Upper lobe of left lung (tissue), 4 donors: ENCODE data around the gene PIP4K2B.

ENCODE experiments used
- CTCF ChIP-seq, 6 experiments: fragments of 450-650 bp in 4 of 6; fragments of 200-600 bp in 2 of 6; sonication (generic) in 2 of 6; IDR thresholded peaks; one replicate each; pipeline ENCODE4 v1.5.1; 2016 to 2019; ENCODE audit warnings: antibody characterized with exemption in 6 of 6
- POLR2A ChIP-seq, 4 donors: fragments of 450-650 bp; IDR thresholded peaks; one replicate each; pipeline ENCODE4 v1.5.1; 2016 to 2017; ENCODE audit warnings: antibody characterized with exemption in 4 of 4, mild to moderate bottlenecking in 2 of 4

GRCh38 chr17:38729368-38729885, 69.9 kb downstream of the PIP4K2B start:
- no peak for TF ChIP-seq CTCF (IDR thresholded peaks at IDR 0.05)
- TF ChIP-seq POLR2A (IDR thresholded peaks at IDR 0.05): no peak
